Peyer's patch (tissue), 4 donors: ENCODE data around the gene SLC35B1. TPM values are rescaled to one million over a fixed set of nuclear protein-coding genes. Genes with fewer than 3 reads are reported as not detected.

ENCODE experiments used
- DNase-seq, 3 donors: peaks; one replicate each; pipeline ENCODE4 v3.0.0-alpha.2; 2017 to 2019
- H3K27ac ChIP-seq, 4 donors: fragments of 200-600 bp; sonication (generic); one replicate each; pipeline ENCODE4 v1.5.1; 2016 to 2019
- H3K27me3 ChIP-seq, 2 donors: fragments of 200-600 bp; sonication (generic); one replicate each; pipeline ENCODE4 v1.5.1; 2019
- H3K36me3 ChIP-seq, 3 donors: fragments of 200-600 bp; sonication (generic); one replicate each; pipeline ENCODE4 v1.5.1; 2016 to 2019
- H3K4me1 ChIP-seq, 4 donors: fragments of 200-600 bp; sonication (generic); one replicate each; pipeline ENCODE4 v1.5.1; 2016 to 2019
- H3K4me3 ChIP-seq, 4 donors: fragments of 200-600 bp; sonication (generic); 1 replicate in 3 of 4; 2 replicates in 1 of 4; pipeline ENCODE4 v1.5.1; 2016 to 2019; ENCODE audit warnings: mild to moderate bottlenecking in 1 of 4
- H3K9me3 ChIP-seq, 4 donors: fragments of 200-600 bp; sonication (generic); one replicate each; pipeline ENCODE4 v1.5.1; 2016 to 2019; ENCODE audit warnings: mild to moderate bottlenecking in 1 of 4
- POLR2A ChIP-seq, 2 donors: fragments of 450-650 bp; IDR thresholded peaks; one replicate each; pipeline ENCODE4 v1.5.1; 2017; ENCODE audit warnings: antibody characterized with exemption in 2 of 2, mild to moderate bottlenecking in 2 of 2, moderate library complexity in 2 of 2
- total RNA-seq, 4 donors: library from RNA; depleted of rRNA; stranded (reverse); fragments of >200 nt; gene quantifications; one replicate each; pipeline ENCODE4 v1.1.0, GENCODE V29; 2016
- TF ChIP-seq, protein P1 (sequence below), 6 experiments: fragments of 450-650 bp in 4 of 6; fragments of 200-600 bp in 2 of 6; sonication (generic) in 1 of 6; IDR thresholded peaks; one replicate each; pipeline ENCODE4 v1.5.1; 2017 to 2019; ENCODE audit warnings: antibody characterized with exemption in 6 of 6, mild to moderate bottlenecking in 3 of 6, moderate library complexity in 1 of 6

Gene SLC35B1
- total RNA-seq, 4 donors from 2014 or later: 42.1 to 115 (median 78.2) TPM

DNA sequence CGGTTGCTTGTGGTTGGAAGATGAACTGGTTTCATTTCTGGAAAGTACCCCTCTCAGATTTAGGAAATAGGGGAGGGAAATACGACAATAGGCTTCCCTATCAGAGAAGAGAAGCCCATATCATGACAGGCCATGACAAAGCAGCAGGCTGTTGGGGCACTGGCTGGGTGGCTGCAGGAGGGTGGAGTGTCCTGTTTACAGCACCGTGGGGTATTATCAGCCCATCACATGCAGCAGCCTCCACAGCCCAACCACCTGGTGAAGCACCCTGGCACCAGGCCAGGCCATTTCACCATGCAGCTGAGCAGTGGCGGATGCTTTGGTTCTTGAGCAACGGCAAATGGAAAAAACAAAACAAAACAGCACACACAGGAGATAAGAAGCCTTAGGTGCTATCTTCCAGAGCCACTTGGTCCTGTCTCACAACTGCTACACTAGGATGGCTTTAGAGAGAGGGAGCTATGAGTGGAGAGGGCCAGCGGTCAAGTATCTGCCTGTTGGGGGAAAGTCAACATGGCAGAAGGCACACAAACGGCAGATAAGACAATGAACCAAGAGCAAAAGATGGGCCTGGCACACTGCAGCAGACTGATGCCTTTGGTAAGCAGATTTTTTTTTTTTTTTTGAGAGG is 32.0 kb upstream of the SLC35B1 start:
- H3K36me3 ChIP-seq: no peaks in the 10 kb centered on the region
- H3K4me3 ChIP-seq: peak overlapping the region in 2 of 4 donors; percentile 8 to 28
- peak; percentile 67 to 98 (median 98) for DNase-seq
- peaks cover 0 to 62% (median 40%) of the 10 kb centered on the region in 4 donors for H3K4me1 ChIP-seq
- H3K27me3 ChIP-seq: no peaks in the 10 kb centered on the region
- H3K9me3 ChIP-seq: no peaks in the 10 kb centered on the region
- H3K27ac ChIP-seq: peak overlapping the region; percentile 71 to 87 (median 82)
- no peak for TF ChIP-seq POLR2A (IDR thresholded peaks at IDR 0.05)
- TF ChIP-seq, protein P1, sequence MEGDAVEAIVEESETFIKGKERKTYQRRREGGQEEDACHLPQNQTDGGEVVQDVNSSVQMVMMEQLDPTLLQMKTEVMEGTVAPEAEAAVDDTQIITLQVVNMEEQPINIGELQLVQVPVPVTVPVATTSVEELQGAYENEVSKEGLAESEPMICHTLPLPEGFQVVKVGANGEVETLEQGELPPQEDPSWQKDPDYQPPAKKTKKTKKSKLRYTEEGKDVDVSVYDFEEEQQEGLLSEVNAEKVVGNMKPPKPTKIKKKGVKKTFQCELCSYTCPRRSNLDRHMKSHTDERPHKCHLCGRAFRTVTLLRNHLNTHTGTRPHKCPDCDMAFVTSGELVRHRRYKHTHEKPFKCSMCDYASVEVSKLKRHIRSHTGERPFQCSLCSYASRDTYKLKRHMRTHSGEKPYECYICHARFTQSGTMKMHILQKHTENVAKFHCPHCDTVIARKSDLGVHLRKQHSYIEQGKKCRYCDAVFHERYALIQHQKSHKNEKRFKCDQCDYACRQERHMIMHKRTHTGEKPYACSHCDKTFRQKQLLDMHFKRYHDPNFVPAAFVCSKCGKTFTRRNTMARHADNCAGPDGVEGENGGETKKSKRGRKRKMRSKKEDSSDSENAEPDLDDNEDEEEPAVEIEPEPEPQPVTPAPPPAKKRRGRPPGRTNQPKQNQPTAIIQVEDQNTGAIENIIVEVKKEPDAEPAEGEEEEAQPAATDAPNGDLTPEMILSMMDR (IDR thresholded peaks at IDR 0.05): no peak

DNA sequence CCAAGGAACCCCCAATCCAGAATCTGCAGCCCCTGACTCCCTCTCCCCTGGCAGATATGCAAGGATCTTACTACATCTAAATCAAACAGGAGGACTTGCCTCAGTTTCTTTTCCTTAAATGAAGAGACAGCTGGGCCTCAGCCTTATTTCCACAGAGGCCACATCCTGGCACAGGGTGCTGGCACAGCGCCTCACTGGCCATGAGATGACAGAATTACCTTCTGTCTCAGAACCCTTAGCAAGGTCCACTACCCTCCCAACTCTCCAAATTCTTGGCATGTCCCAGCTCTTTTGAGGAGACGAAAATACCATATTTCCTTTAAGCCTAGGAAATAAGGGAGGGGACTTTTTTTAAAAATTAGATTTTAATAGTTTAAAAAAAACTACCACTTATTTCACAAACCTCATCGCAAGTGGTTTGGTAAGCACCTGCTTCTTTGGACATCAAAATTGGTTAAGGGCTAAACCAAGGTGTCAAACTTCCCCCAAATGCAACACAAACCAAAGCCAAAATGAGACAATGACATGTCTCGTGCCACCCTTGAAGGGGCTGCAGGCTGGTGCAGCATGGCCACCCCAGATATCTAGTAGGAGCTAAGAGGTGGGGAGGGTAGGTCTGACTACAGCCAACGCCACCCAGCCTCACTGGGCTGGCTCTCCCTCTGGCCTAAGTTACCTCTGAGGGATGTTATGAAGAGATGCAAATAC is 30.8 kb upstream of the SLC35B1 start:
- no peak for DNase-seq
- Histone ChIP-seq H3K27ac (peak overlapping the region; percentile 71 to 87 (median 82)), H3K9me3 (no peaks in the 10 kb centered on the region), H3K4me1 (peaks cover 0 to 53% (median 30%) of the 10 kb centered on the region in 4 donors), H3K36me3 (no peaks in the 10 kb centered on the region), H3K4me3 (no peak overlapping the region), H3K27me3 (no peaks in the 10 kb centered on the region)
- TF ChIP-seq POLR2A (IDR thresholded peaks at IDR 0.05): no peak
- TF ChIP-seq, protein P1 (IDR thresholded peaks at IDR 0.05): no peak

DNA sequence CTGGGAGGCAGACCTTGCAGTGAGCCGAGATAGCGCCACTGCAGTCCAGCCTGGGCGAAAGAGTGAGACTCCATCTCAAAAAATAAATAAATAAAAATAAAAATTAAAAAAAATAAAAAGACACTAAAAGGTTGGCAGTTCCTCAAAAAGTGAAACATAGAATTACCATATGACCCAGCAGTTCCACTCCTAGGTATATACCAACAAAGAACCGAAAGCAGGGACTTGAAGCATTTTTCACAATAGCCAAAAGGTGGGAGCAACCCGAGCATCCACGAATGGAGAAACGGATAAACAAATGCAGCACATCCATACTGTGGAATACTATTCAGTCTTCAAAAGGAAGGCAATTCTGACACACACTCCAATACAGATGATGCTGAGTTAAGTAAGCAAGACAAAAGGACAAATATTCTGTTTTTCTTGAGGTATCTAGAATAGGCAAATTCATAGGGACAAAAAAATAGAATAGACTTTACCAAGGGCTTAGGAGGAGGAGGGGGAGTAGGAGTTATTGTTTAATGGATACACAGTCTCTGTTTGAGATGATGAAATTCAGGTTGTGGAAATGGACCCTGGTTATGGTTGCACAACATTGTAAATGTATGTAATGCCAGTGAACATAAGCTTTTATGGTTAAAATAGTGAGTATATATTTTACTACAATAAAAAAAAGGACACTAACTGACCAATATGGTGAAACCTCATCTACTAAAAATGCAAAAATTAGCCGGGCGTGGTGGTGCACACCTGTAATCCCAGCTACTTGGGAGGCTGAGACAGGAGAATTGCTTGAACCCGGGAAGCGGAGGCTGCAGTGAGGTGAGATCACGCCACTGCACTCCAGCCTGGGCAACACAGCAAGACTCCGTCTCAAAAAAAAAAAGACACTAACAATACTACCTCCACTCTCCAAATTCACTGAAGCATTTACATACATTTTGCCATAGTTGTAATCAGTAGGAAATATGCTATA is 27.0 kb upstream of the SLC35B1 start:
- H3K27ac ChIP-seq: no peak overlapping the region
- no peak for TF ChIP-seq POLR2A (IDR thresholded peaks at IDR 0.05)
- TF ChIP-seq, protein P1 (IDR thresholded peaks at IDR 0.05): no peak
- no peaks in the 10 kb centered on the region for H3K27me3 ChIP-seq
- no peaks in the 10 kb centered on the region for H3K9me3 ChIP-seq
- no peak overlapping the region for H3K4me3 ChIP-seq
- no peak for DNase-seq
- peaks cover 0 to 33% (median 11%) of the 10 kb centered on the region in 4 donors for H3K4me1 ChIP-seq
- no peaks in the 10 kb centered on the region for H3K36me3 ChIP-seq

DNA sequence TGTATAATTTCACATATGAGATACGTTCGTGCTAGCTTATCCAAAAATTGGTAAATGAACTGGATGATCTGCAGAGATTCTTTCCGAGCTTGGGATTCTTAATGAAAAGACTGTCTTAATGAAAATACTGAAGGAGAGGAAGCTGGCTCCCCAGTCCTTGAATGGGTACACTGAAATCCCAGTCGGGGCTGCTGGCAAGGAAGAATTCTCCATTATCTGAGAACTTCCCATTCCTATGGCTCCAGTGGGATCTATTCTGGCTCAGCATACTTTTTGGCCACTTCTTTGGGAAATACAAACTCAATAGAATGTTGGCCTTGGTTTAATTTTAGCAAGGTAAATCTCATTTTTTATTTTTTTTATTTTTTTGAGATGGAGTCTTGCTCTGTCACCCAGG is 23.7 kb upstream of the SLC35B1 start:
- H3K27ac ChIP-seq: peak overlapping the region in 1 of 4 donors; percentile 85
- H3K4me3 ChIP-seq: no peak overlapping the region

More for the DNA sequence above, 23.7 kb upstream of the SLC35B1 start:
- TF ChIP-seq, protein P1 (IDR thresholded peaks at IDR 0.05): no peak
- no peak for TF ChIP-seq POLR2A (IDR thresholded peaks at IDR 0.05)
- H3K4me1 ChIP-seq: peaks cover 0 to 31% (median 0%) of the 10 kb centered on the region in 4 donors
- H3K27me3 ChIP-seq: no peaks in the 10 kb centered on the region
- no peaks in the 10 kb centered on the region for H3K36me3 ChIP-seq
- no peaks in the 10 kb centered on the region for H3K9me3 ChIP-seq
- DNase-seq: no peak
